Measurements from ENCODE around the gene XKR7.
A peak's percentile ranks its signal among the peaks of the same experiment; 100 is the strongest.
"Not testable (repeated sequence)": the region's sequence is repeated elsewhere in the genome, so short reads cannot be mapped to it uniquely, and the experiment has no call there.

XKR7 gene, protein sequence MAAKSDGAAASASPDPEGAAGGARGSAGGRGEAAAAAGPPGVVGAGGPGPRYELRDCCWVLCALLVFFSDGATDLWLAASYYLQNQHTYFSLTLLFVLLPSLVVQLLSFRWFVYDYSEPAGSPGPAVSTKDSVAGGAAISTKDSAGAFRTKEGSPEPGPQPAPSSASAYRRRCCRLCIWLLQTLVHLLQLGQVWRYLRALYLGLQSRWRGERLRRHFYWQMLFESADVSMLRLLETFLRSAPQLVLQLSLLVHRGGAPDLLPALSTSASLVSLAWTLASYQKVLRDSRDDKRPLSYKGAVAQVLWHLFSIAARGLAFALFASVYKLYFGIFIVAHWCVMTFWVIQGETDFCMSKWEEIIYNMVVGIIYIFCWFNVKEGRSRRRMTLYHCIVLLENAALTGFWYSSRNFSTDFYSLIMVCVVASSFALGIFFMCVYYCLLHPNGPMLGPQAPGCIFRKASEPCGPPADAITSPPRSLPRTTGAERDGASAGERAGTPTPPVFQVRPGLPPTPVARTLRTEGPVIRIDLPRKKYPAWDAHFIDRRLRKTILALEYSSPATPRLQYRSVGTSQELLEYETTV

GRCh38 chr20:31967830-31968249 lies at the start of gene XKR7:
Gene XKR7 (plus strand): TSS chr20:31968151. CDS start chr20:31968176, 25 bp downstream.
- DNase-seq, result no peak

- DNase-seq, result peak; percentile 29
These were observed 49.4 kb upstream of the XKR7 start for GRCh38 chr20:31918466-31919105.

GRCh38 chr20:31919410-31920155 lies 48.4 kb upstream of the XKR7 start:
- DNase-seq, result no peak

GRCh38 chr20:31920275-31920855 lies 47.6 kb upstream of the XKR7 start:
- no peak for DNase-seq

- DNase-seq, result not testable (repeated sequence)
These were observed 46.5 kb upstream of the XKR7 start for GRCh38 chr20:31921480-31921879.

- no peak for DNase-seq
These were observed 45.8 kb upstream of the XKR7 start for GRCh38 chr20:31922181-31922580.

- DNase-seq, result no peak
These were observed 45.4 kb upstream of the XKR7 start for GRCh38 chr20:31922588-31922987.

DNA sequence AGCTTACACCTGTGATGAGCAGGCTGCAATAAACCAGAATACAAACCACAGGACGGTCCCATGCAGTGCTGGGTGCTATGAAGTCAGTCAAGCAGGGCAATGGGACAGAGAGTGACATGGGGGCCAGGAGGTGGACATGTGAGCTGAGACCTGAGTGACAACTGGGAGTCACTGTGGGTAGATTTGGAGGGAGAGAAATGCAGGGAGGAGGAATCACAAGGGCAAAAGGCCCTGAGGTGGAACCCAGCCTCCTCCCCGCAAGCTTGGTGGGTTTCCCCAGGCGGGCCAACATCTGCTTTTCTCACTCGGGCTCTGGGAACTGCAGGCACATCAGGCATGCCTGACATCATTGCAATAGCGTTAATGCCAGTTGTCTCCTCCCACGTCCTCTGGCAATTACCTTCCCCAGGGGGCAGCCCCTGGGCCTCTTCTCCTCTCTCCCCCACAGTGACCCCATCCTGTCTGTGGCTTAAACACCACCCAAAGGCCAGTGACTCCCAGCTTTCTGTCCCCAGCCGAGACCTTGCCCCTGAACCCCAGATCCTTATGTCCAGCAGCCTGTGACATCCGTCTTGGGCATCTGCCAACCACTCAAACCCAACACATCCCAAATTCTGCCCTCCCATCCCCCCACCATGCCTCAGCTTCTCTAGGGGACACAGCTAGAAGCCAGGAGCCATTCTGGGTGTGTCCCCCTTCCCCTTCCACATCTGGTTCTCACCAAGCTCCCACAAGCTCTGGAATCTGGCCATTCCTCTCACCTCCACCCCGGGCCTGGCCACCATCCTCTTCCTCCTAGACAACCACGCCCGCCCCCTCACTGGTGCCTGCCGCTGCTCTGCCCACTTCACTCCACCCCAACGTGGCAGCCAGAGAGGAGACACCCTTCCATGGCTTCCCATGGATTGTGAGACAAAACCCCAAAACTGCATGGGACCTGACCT lies 44.3 kb upstream of the XKR7 start:
- no peak for DNase-seq

DNA sequence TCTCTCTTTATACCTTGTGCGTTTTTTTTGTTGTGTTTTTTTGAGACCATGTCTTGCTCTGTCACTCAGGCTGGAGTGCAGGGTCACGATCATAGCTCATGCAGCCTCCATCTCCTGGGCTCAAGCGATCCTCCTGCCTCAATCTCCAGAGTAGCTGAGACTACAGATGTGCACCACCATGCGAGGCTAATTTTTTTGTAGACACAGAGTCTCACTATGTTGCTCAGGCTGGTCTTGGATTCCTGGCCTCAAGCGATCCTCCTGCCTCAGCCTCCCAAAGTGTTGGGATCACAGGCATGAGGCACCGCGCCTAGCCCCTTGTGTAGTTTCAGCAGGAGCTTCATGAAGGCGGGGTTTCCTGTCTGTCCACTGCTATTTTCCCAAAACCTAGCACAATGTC lies 43.4 kb upstream of the XKR7 start:
- DNase-seq, result no peak

- DNase-seq, result no peak
These were observed 42.3 kb upstream of the XKR7 start for GRCh38 chr20:31925631-31926030.

DNA sequence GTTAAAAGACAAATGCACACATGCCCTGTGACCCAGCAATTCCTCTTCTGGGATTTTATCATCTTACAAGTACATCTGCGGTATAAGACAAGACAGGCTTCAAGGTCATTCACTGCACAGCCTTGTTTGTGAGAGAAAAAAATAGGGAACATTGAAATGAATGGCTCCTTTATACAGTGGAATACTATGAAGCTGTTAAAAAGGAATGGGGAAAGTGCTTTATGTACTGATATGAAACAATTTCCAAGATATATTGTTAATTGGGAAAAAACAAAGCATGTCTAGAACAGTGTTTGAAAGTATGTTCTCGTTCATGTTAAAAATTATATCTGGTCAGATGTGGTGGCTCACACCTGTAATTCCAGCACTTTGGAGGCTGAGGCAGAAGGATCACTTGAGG lies 41.5 kb upstream of the XKR7 start:
- no peak for DNase-seq

DNA sequence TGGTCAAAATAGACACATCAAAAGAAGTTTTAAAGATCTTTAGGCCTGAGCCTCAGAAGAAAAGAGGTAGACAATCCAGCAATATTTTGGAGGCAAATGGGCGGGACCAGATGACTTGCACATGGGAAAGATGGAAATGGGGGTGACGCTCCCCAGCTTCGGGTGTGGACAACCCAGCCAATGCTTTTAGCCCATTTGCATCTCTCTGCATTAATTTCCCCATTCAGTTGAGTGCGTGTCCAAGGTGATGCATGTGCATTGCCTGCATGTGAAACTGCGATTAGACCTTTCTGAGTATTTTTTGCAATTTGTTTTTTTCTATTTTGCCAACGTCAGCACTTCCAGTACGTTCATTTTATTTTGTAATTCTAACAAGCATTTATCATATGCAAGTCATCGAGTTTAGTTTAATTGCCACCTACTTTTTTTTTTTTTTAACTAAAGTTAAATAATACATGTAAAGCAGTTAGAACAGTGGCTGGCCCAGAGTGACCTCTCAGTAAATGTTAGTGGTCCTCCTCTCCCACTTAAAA lies 40.3 kb upstream of the XKR7 start:
- no peak for DNase-seq

DNA sequence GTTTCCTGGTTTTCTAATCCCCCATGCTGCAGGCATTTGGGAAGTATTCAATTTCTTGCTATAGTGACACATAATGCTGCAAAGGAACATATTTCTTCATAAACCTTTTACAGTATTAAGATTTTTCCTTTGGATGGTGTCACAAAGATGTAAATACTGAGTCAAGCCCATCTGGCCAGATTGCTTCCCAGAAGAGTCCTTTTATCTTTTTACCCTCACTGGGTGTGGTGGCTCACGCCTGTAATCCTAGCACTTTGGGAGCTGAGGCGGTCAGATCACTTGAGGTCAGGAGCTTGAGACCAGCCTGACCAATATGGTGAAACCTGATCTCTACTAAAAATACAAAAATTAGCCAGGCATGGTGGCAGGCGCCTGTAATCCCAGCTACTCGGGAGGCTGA lies 38.3 kb upstream of the XKR7 start:
- not testable (repeated sequence) for DNase-seq

- no peak for DNase-seq
These were observed 37.2 kb upstream of the XKR7 start for GRCh38 chr20:31930779-31931178.

DNA sequence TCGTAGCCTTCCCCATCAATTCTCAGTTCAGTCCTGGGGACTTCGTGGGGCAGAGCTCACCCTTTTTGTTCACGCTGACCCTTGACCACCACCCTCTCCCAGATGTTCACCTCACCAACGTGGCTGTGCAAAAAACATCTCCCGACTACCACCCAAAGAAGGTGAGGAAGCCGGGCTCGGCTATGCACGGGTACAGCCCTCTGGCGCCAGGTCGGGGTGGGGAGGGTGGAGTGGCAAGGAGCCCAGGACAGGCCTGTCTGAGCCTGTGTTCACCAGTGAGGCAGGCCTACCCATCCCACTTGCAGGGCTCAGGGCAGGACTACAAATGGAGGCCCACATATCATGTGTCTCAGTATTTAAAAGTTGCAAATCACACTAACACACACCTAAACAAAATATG lies 34.3 kb upstream of the XKR7 start:
- no peak for DNase-seq

- DNase-seq, result no peak
These were observed 33.5 kb upstream of the XKR7 start for GRCh38 chr20:31934491-31934890.

GRCh38 chr20:31934968-31935764 lies 32.8 kb upstream of the XKR7 start:
- DNase-seq, result no peak

- DNase-seq, result no peak
These were observed 31.5 kb upstream of the XKR7 start for GRCh38 chr20:31936420-31936819.

DNA sequence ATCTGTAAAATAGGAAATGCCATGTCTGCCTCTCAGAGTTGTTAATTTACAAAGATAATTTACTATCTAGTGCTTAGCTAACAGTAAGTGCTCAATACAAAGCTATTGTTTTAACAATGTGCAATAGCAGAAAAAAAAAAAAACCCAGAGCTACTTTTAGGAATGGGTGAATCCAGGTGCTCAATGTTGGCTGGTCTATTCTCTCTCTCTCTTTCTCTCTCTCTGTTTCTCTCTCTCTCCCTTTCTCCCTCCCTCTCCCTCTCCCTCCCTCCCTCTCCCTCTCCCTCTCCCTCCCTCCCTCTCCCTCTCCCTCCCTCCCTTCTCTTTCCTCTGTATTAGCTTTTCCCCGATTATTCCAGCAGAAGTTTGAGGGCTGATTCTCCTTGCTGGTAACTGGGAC lies 30.1 kb upstream of the XKR7 start:
- no peak for DNase-seq

DNA sequence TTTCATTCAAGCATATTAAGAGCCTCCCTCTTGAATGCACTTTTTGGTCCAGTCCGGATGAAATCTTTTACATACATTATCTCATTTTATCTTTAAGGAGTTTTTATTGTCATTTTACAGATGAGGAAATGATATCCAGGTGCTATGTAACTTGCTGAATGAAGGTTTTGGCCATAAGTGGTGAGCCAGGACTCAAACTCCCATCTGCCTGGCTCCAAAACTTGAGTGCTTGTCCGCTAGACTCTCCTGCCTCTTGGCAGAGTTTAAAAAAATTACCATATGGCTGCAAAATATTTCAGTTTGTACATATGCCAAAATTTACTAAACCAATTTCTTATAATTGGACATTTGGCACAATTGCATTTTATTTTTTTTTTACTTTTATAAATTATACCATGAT lies 28.3 kb upstream of the XKR7 start:
- DNase-seq, result no peak

DNA sequence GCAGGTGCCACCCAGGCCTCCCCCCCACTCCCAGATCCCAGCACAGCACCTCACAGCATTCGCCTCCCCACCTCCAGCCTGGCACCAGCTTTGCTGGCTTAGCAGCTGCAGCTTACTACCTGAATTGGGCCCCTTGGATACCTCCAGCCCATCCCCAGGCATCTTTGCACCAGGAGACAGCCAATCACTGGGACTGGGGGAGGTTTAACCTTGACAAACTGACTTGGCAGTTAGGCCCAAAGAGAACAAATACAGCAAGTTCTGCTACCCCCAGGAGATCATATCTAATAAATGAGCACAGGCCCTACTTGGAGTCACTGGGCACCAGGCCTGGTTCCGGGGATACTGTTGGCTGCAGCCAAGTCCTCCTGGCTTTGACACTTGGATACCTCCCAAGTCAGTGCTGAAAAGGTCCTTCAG lies 24.9 kb upstream of the XKR7 start:
- DNase-seq, result no peak
